ENCODE measurements around the gene NR0B2. TPM values are rescaled to one million over a fixed set of nuclear protein-coding genes. Genes with fewer than 3 reads are reported as not detected.

NR0B2 gene
- polyA plus RNA-seq, 1 donor from 2014 or later: not detected

DNA sequence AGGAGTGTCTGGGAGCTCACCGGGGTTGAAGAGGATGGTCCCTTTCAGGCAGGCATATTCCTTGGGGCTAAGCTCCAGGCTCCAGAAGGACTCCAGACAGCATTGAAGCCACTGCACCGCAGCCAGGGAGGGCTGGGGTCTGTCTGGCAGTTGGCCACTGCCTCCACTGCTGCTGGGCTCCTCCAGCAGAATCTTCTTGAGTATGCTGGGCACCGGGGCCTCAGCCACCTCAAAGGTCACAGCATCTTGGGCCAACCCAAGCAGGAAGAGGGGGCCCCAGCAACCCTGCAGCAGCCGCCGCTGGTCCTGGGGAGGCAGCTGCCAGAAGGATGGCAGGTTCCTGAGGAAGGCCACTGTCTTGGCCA lies 404 bp downstream of the NR0B2 start:
- no peak overlapping the region for H3K4me2 ChIP-seq (ENCODE audit: low read length)
- no peaks in the 10 kb centered on the region for H3F3A ChIP-seq (ENCODE audit: insufficient read depth, low read length, poor library complexity, severe bottlenecking)
- TF ChIP-seq TAF1 (IDR thresholded peaks at IDR 0.05; ENCODE audit: low read depth) (no peak), EP300 (conservative IDR thresholded peaks at IDR 0.05; ENCODE audit: poor library complexity, severe bottlenecking) (no peak), EZH2 (IDR thresholded peaks at IDR 0.05; ENCODE audit: borderline replicate concordance, insufficient read depth, low read length, poor library complexity, severe bottlenecking) (no peak), MXI1 (conservative IDR thresholded peaks at IDR 0.05; ENCODE audit: poor library complexity, severe bottlenecking) (no peak), POLR2AphosphoS5 (IDR thresholded peaks at IDR 0.05) (no peak), REST (IDR thresholded peaks at IDR 0.05; ENCODE audit: borderline replicate concordance) (no peak), RAD21 (conservative IDR thresholded peaks at IDR 0.05) (no peak)
- H3K36me3 ChIP-seq (ENCODE audit: insufficient read depth, low read length): no peaks in the 10 kb centered on the region
- no peak overlapping the region for H3K27ac ChIP-seq (ENCODE audit: low read length)
- no peaks in the 10 kb centered on the region for H3K9me2 ChIP-seq (ENCODE audit: insufficient read depth, low read length)
- H3K79me2 ChIP-seq (replicated peaks; ENCODE audit: insufficient read depth, low read length): no peaks in the 10 kb centered on the region
- H3K9me3 ChIP-seq (ENCODE audit: low read length): no peaks in the 10 kb centered on the region
- H3K27me3 ChIP-seq (ENCODE audit: insufficient read depth, low read depth, low read length): no peaks in the 10 kb centered on the region
- no peak overlapping the region for H2AFZ ChIP-seq (ENCODE audit: low read depth, low read length)
- no peaks in the 10 kb centered on the region for H4K20me1 ChIP-seq (ENCODE audit: insufficient read depth)
- no peak overlapping the region for H3K9ac ChIP-seq (ENCODE audit: low read length)
- H3K4me3 ChIP-seq (ENCODE audit: low read length): no peak overlapping the region

- H3K9ac ChIP-seq (ENCODE audit: low read length): no peak overlapping the region
- H2AFZ ChIP-seq (ENCODE audit: low read depth, low read length): no peak overlapping the region
- H4K20me1 ChIP-seq (ENCODE audit: insufficient read depth): no peaks in the 10 kb centered on the region
- H3K27ac ChIP-seq (ENCODE audit: low read length): no peak overlapping the region
- no peaks in the 10 kb centered on the region for H3F3A ChIP-seq (ENCODE audit: insufficient read depth, low read length, poor library complexity, severe bottlenecking)
- no peaks in the 10 kb centered on the region for H3K36me3 ChIP-seq (ENCODE audit: insufficient read depth, low read length)
- H3K9me2 ChIP-seq (ENCODE audit: insufficient read depth, low read length): no peaks in the 10 kb centered on the region
- no peaks in the 10 kb centered on the region for H3K79me2 ChIP-seq (replicated peaks; ENCODE audit: insufficient read depth, low read length)
- no peak overlapping the region for H3K4me2 ChIP-seq (ENCODE audit: low read length)
- H3K9me3 ChIP-seq (ENCODE audit: low read length): no peaks in the 10 kb centered on the region
- no peak overlapping the region for H3K4me3 ChIP-seq (ENCODE audit: low read length)
- no peaks in the 10 kb centered on the region for H3K27me3 ChIP-seq (ENCODE audit: insufficient read depth, low read depth, low read length)
- TF ChIP-seq EP300 (conservative IDR thresholded peaks at IDR 0.05; ENCODE audit: poor library complexity, severe bottlenecking) (no peak), MXI1 (conservative IDR thresholded peaks at IDR 0.05; ENCODE audit: poor library complexity, severe bottlenecking) (no peak), RAD21 (conservative IDR thresholded peaks at IDR 0.05) (no peak), CTCF (IDR thresholded peaks at IDR 0.05; ENCODE audit: poor library complexity, severe bottlenecking) (no peak), REST (IDR thresholded peaks at IDR 0.05; ENCODE audit: borderline replicate concordance) (no peak), EZH2 (IDR thresholded peaks at IDR 0.05; ENCODE audit: borderline replicate concordance, insufficient read depth, low read length, poor library complexity, severe bottlenecking) (no peak), SMC3 (conservative IDR thresholded peaks at IDR 0.05; ENCODE audit: poor library complexity) (no peak), TAF1 (IDR thresholded peaks at IDR 0.05; ENCODE audit: low read depth) (no peak), POLR2AphosphoS5 (IDR thresholded peaks at IDR 0.05) (no peak)
These were observed 1.7 kb downstream of the NR0B2 start for GRCh38 chr1:26912147-26912490.
